ENCODE data around the gene PPP1R3A. TPM values are rescaled to one million over a fixed set of nuclear protein-coding genes. Genes with fewer than 3 reads are reported as not detected.

The PPP1R3A gene
- total RNA-seq, 1 donor from 2014 or later: not detected

DNA sequence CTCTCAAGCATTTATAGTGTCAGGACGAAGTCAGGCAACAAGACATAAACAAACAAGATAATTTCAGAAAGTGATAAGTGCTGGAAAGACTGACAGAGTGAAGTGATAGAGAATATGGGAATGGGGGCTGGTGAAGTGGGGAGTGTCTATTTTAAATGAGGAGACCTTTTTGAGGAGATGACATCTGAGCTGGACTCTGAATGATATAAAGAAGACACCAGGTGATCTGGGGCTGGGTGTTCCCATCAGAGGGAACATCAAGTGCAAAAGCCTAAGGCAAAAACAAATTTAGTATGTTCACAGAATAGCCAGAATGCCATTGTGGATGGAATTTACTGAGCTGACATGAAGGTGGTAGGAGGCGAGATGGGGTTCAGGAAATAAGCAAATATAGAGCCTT, 83.4 kb downstream of the PPP1R3A start:
- TF ChIP-seq CTCF (IDR thresholded peaks at IDR 0.05): no peak
- H3K27ac Mint-ChIP-seq (ENCODE audit: unreplicated experiment): no peak overlapping the region
- no peak for DNase-seq (ENCODE audit: extremely low spot score, unreplicated experiment)

DNA sequence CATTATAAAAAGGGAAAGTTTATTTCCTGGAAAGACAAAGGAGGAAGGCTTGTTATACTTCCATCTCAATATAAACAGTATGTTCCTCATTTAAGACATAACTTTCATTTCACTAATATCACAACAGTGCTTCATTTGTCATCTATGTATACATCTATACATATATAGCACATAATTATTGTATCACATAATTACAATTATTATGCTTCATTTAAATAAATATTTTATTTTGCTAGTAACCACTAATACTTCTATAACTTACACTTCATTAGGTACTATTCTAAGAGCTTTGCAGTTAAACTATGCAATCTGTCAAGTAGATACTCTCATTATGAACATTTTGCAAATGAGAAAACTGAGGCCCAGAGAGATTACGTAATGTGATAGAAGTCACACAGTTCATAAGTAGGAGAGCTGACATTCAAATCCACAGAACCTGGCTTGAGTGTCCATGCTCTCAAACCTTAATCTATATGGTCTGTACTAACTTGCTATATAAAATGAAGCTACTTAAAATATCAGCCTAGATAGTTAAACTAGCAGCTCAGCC, 86.5 kb downstream of the PPP1R3A start:
- H3K36me3 Mint-ChIP-seq (ENCODE audit: unreplicated experiment): no peaks in the 10 kb centered on the region
- peaks cover 14% of the 10 kb centered on the region for H3K4me1 Mint-ChIP-seq (ENCODE audit: unreplicated experiment)
- peak overlapping the region; percentile 93 for H3K27ac Mint-ChIP-seq (ENCODE audit: unreplicated experiment)
- no peaks in the 10 kb centered on the region for H3K9me3 Mint-ChIP-seq (ENCODE audit: unreplicated experiment)
- no peak overlapping the region for H3K4me3 Mint-ChIP-seq (ENCODE audit: unreplicated experiment)
- TF ChIP-seq CTCF (IDR thresholded peaks at IDR 0.05): no peak
- H3K27me3 Mint-ChIP-seq (ENCODE audit: unreplicated experiment): no peaks in the 10 kb centered on the region
- no peak for DNase-seq (ENCODE audit: extremely low spot score, unreplicated experiment)

More for the DNA sequence above, 83.4 kb downstream of the PPP1R3A start:
- peaks cover 3% of the 10 kb centered on the region for H3K9me3 Mint-ChIP-seq (ENCODE audit: unreplicated experiment)
- no peaks in the 10 kb centered on the region for H3K36me3 Mint-ChIP-seq (ENCODE audit: unreplicated experiment)
- H3K4me1 Mint-ChIP-seq (ENCODE audit: unreplicated experiment): peaks cover 20% of the 10 kb centered on the region
- H3K27me3 Mint-ChIP-seq (ENCODE audit: unreplicated experiment): no peaks in the 10 kb centered on the region
- H3K4me3 Mint-ChIP-seq (ENCODE audit: unreplicated experiment): no peak overlapping the region

DNA sequence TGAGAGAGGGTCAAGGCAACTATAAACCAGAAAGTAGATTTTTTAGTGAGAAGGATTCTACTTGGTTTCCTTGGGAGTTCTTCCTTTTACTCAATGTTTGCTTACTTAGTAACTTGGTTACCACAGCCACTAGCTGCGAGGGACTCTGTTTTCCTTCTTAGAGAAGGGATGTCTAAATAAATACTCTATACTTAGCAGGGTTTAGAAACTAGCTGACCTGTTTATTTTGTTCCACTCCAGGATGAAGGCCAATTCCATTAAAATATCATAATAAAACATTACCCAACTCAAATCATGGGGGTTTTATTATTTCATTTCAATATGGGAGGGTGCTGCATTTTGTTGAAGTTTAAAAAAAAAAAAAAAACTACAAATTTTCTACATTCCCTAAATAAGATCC, 87.3 kb downstream of the PPP1R3A start:
- Mint-ChIP-seq H3K4me1 (ENCODE audit: unreplicated experiment) (peaks cover 14% of the 10 kb centered on the region), H3K9me3 (ENCODE audit: unreplicated experiment) (no peaks in the 10 kb centered on the region), H3K27me3 (ENCODE audit: unreplicated experiment) (no peaks in the 10 kb centered on the region), H3K36me3 (ENCODE audit: unreplicated experiment) (peaks cover 1% of the 10 kb centered on the region), H3K4me3 (ENCODE audit: unreplicated experiment) (no peak overlapping the region), H3K27ac (ENCODE audit: unreplicated experiment) (peak overlapping the region; percentile 93)
- no peak for TF ChIP-seq CTCF (IDR thresholded peaks at IDR 0.05)
- no peak for DNase-seq (ENCODE audit: extremely low spot score, unreplicated experiment)

GRCh38 chr7:113828581-113828980, 90.2 kb downstream of the PPP1R3A start:
- peaks cover 1% of the 10 kb centered on the region for H3K36me3 Mint-ChIP-seq (ENCODE audit: unreplicated experiment)
- no peak for DNase-seq (ENCODE audit: extremely low spot score, unreplicated experiment)
- H3K27ac Mint-ChIP-seq (ENCODE audit: unreplicated experiment): no peak overlapping the region
- no peaks in the 10 kb centered on the region for H3K9me3 Mint-ChIP-seq (ENCODE audit: unreplicated experiment)
- H3K4me3 Mint-ChIP-seq (ENCODE audit: unreplicated experiment): no peak overlapping the region
- no peaks in the 10 kb centered on the region for H3K27me3 Mint-ChIP-seq (ENCODE audit: unreplicated experiment)
- peaks cover 19% of the 10 kb centered on the region for H3K4me1 Mint-ChIP-seq (ENCODE audit: unreplicated experiment)
- no peak for TF ChIP-seq CTCF (IDR thresholded peaks at IDR 0.05)
